NCI-H82 treated with DMSO at 0.1 percent for 48 hours (cell line): ENCODE data around the gene EXPH5.
"Not testable (repeated sequence)": the region's sequence is repeated elsewhere in the genome, so short reads cannot be mapped to it uniquely, and the experiment has no call there.

Experiments used
- DNase-seq: peaks from one replicate; lab custom pipeline; 2025; ENCODE audit not compliant: unreplicated experiment; lab: John Stamatoyannopoulos, UW

EXPH5 gene

GRCh38 chr11:108601150-108601549 is 7.6 kb upstream of the EXPH5 start:
- DNase-seq: no peak

GRCh38 chr11:108599978-108600377 is 6.4 kb upstream of the EXPH5 start:
- no peak for DNase-seq

GRCh38 chr11:108597736-108598355 is 4.3 kb upstream of the EXPH5 start:
- no peak for DNase-seq

- no peak for DNase-seq
Observed at GRCh38 chr11:108596701-108597100, 3.1 kb upstream of the EXPH5 start.

- DNase-seq: no peak
Observed at GRCh38 chr11:108593923-108594434, 411 bp upstream of the EXPH5 start.

- DNase-seq: no peak
Observed at GRCh38 chr11:108592591-108593213, 866 bp downstream of the EXPH5 start.

- DNase-seq: no peak
Observed at GRCh38 chr11:108591893-108592292, 1.7 kb downstream of the EXPH5 start.

GRCh38 chr11:108589136-108589535 is 4.4 kb downstream of the EXPH5 start:
- DNase-seq: no peak

- DNase-seq: no peak
Observed at GRCh38 chr11:108588287-108588686, 5.3 kb downstream of the EXPH5 start.

- DNase-seq: no peak
Observed at GRCh38 chr11:108587109-108587508, 6.5 kb downstream of the EXPH5 start.

GRCh38 chr11:108586600-108586999 is 7.0 kb downstream of the EXPH5 start:
- DNase-seq: no peak

- DNase-seq: not testable (repeated sequence)
Observed at GRCh38 chr11:108586185-108586584, 7.4 kb downstream of the EXPH5 start.

GRCh38 chr11:108584973-108585372 is 8.6 kb downstream of the EXPH5 start:
- no peak for DNase-seq

GRCh38 chr11:108580645-108581044 is 12.9 kb downstream of the EXPH5 start:
- no peak for DNase-seq

- no peak for DNase-seq
Observed at GRCh38 chr11:108580043-108580442, 13.5 kb downstream of the EXPH5 start.

- no peak for DNase-seq
Observed at GRCh38 chr11:108576523-108576922, 17.0 kb downstream of the EXPH5 start.

GRCh38 chr11:108574675-108575074 is 18.9 kb downstream of the EXPH5 start:
- DNase-seq: no peak

GRCh38 chr11:108571001-108571400 is 22.6 kb downstream of the EXPH5 start:
- no peak for DNase-seq

GRCh38 chr11:108569896-108570295 is 23.7 kb downstream of the EXPH5 start:
- no peak for DNase-seq

GRCh38 chr11:108568195-108568858 is 25.2 kb downstream of the EXPH5 start:
- DNase-seq: no peak

- no peak for DNase-seq
Observed at GRCh38 chr11:108565653-108566052, 27.9 kb downstream of the EXPH5 start.
